HCT116 (cell line): ENCODE data around the gene ATN1. TPM values are rescaled to one million over a fixed set of nuclear protein-coding genes. Genes with fewer than 3 reads are reported as not detected.
A peak's percentile ranks its signal among the peaks of the same experiment; 100 is the strongest.

Experiments
- ATAC-seq: fragments of 200-7000 bp; cut with Tn5 transposase; 2 replicates; pipeline ENCODE4 v1.9.1; 2020; ENCODE audit warnings: mild to moderate bottlenecking, moderate library complexity
- BruUV-seq: library from RNA; stranded (reverse); fragments of 400-500 nt; replicated peaks from 2 replicates; lab custom pipeline; 2021; lab: Mats Ljungman, UMichigan
- CTCF ChIA-PET: fragments of 300-600 bp; sonication (Branson Sonifier 250); formaldehyde crosslinking; loops from one replicate; lab custom pipeline; 2021; ENCODE audit warnings: antibody characterized with exemption; lab: Charles Lee
- POLR2A ChIA-PET: fragments of 300-600, 350-600 bp; sonication (Branson Sonifier 250); formaldehyde crosslinking; loops from one replicate; lab custom pipeline; 2021; ENCODE audit warnings: antibody characterized with exemption; lab: Charles Lee
- RAD21 ChIA-PET, 2 experiments: fragments of 300-600 bp; sonication (Branson Sonifier 250); formaldehyde crosslinking; loops; one replicate each; lab custom pipeline; 2023; ENCODE audit warnings: low total read pairs in 2 of 2; ENCODE audit not compliant: uncharacterized antibody in 2 of 2, unreplicated experiment in 2 of 2, low non-redundant PET in 1 of 2; lab: Charles Lee
- DNase-seq: peaks from one replicate; pipeline ENCODE4 v3.0.0-alpha.2; 2010; ENCODE audit warnings: low read depth, low spot score
- H2AFZ ChIP-seq: fragments of 200-600 bp; shearing (Covaris generic), sonication (generic); 2 replicates; pipeline ENCODE4 v1.6.1; 2017; ENCODE audit warnings: low read depth, mixed run types, mixed read lengths, antibody characterized with exemption, low read length; ENCODE audit not compliant: poor library complexity, severe bottlenecking
- H3K27ac ChIP-seq: 2 replicates; pipeline ENCODE4 v1.5.1; 2012; ENCODE audit warnings: low read depth, low read length
- H3K27me3 ChIP-seq: fragments of 200-600 bp; sonication (generic); 2 replicates; pipeline ENCODE4 v1.6.1; 2016; ENCODE audit warnings: mixed run types, low read length, mixed read lengths; ENCODE audit not compliant: insufficient read depth
- H3K36me3 ChIP-seq, 2 experiments: fragments of 200-500 bp in 1 of 2; fragments of 200-600 bp in 1 of 2; sonication (Bioruptor generic) in 1 of 2; sonication (generic) in 1 of 2; 2 replicates each; pipeline versions ENCODE4 v1.5.1 to v1.6.1; 2014 to 2016; ENCODE audit warnings: low read length in 2 of 2, inconsistent platforms in 1 of 2, mixed read lengths in 1 of 2, mixed run types in 1 of 2; ENCODE audit not compliant: insufficient read depth in 2 of 2, control insufficient read depth in 1 of 2
- H3K4me1 ChIP-seq, 2 experiments: fragments of 200-600 bp in 1 of 2; sonication (generic) in 1 of 2; 2 replicates each; pipeline versions ENCODE4 v1.5.1 to v1.6.1; 2012 to 2017; ENCODE audit warnings: low read length in 2 of 2, inconsistent platforms in 1 of 2, mild to moderate bottlenecking in 1 of 2, mixed read lengths in 1 of 2, mixed run types in 1 of 2, moderate library complexity in 1 of 2; ENCODE audit not compliant: insufficient read depth in 2 of 2, control insufficient read depth in 1 of 2
- H3K4me2 ChIP-seq: fragments of 200-600 bp; sonication (generic); 2 replicates; pipeline ENCODE4 v1.6.1; 2017; ENCODE audit warnings: mixed run types, low read length, mixed read lengths
- H3K4me3 ChIP-seq, 2 experiments: fragments of 200-600 bp in 1 of 2; sonication (generic) in 1 of 2; replicated peaks in 1 of 2; 2 replicates each; pipeline ENCODE4 v1.5.1; 2011 to 2016; ENCODE audit warnings: low read length in 2 of 2, control low read depth in 1 of 2, low read depth in 1 of 2, mild to moderate bottlenecking in 1 of 2, mixed read lengths in 1 of 2, mixed run types in 1 of 2
- H3K79me2 ChIP-seq: fragments of 200-600 bp; sonication (generic); 2 replicates; pipeline ENCODE4 v1.6.1; 2017; ENCODE audit warnings: mild to moderate bottlenecking, mixed run types, low read length, moderate library complexity, mixed read lengths; ENCODE audit not compliant: insufficient read depth
- H3K9ac ChIP-seq: fragments of 200-600 bp; sonication (generic); 2 replicates; pipeline ENCODE4 v1.6.1; 2016; ENCODE audit warnings: low read length, mixed read lengths
- H3K9me2 ChIP-seq: fragments of 200-600 bp; sonication (generic), shearing (Covaris generic); 2 replicates; pipeline ENCODE4 v1.6.1; 2017; ENCODE audit warnings: mixed run types, mild to moderate bottlenecking, moderate library complexity; ENCODE audit not compliant: insufficient read depth
- H3K9me3 ChIP-seq, 2 experiments: fragments of 200-500 bp in 1 of 2; fragments of 200-600 bp in 1 of 2; sonication (Bioruptor generic) in 1 of 2; sonication (generic) in 1 of 2; 2 replicates each; pipeline ENCODE4 v1.6.1; 2014 to 2017; ENCODE audit warnings: low read length in 2 of 2, mixed read lengths in 2 of 2, inconsistent platforms in 1 of 2, low read depth in 1 of 2, mild to moderate bottlenecking in 1 of 2, mixed run types in 1 of 2, moderate library complexity in 1 of 2; ENCODE audit not compliant: control insufficient read depth in 1 of 2, insufficient read depth in 1 of 2
- H4K20me1 ChIP-seq: fragments of 200-600 bp; sonication (generic), shearing (Covaris generic); 2 replicates; pipeline ENCODE4 v1.6.1; 2017; ENCODE audit warnings: mixed run types, mild to moderate bottlenecking, moderate library complexity; ENCODE audit not compliant: insufficient read depth
- CBX3 ChIP-seq: IDR thresholded peaks from 2 replicates; pipeline ENCODE4 v1.6.1; 2012; ENCODE audit warnings: low read depth
- EGR1 ChIP-seq: IDR thresholded peaks from 2 replicates; pipeline ENCODE4 v1.6.1; 2012; ENCODE audit warnings: low read depth
- ELF1 ChIP-seq: IDR thresholded peaks from 2 replicates; pipeline ENCODE4 v1.6.1; 2012; ENCODE audit warnings: low read depth, borderline replicate concordance
- SRF ChIP-seq: IDR thresholded peaks from 2 replicates; pipeline ENCODE4 v1.6.1; 2012; ENCODE audit warnings: low read depth
- ZFX ChIP-seq: fragments of 450-650 bp; IDR thresholded peaks from 2 replicates; pipeline ENCODE4 v1.6.1; 2017
- intact Hi-C: fragments of 100-400 bp; cut with micrococcal nuclease; formaldehyde crosslinking; loops from 2 replicates; pipeline ENCODE4 v1.10.0; 2022
- microRNA counts: library from miRNA; unstranded; fragments of <30 nt; microRNA quantifications from one replicate; lab custom pipeline; 2015
- microRNA-seq: library from miRNA; unstranded; fragments of <30 nt; microRNA quantifications from one replicate; pipeline ENCODE4, GENCODE V29; 2016; ENCODE audit warnings: borderline number of aligned reads
- total RNA-seq: library from RNA; stranded (reverse); gene quantifications from one replicate; pipeline ENCODE4 v1.2.1, GENCODE V29; 2021; ENCODE audit not compliant: unreplicated experiment

Gene ATN1
- total RNA-seq, 1 experiment from 2014 or later, result 104 TPM

GRCh38 chr12:6987956-6988553 lies 60.3 kb downstream of the ATN1 start:
- Histone ChIP-seq H3K9me3 (no peaks in the 10 kb centered on the region), H3K4me3 (no peak overlapping the region), H3K4me2 (no peak overlapping the region), H3K9ac (no peak overlapping the region), H3K27me3 (no peaks in the 10 kb centered on the region), H2AFZ (no peak overlapping the region), H3K9me2 (no peaks in the 10 kb centered on the region), H3K4me1 (no peaks in the 10 kb centered on the region), H4K20me1 (no peaks in the 10 kb centered on the region), H3K79me2 (peaks cover 8% of the 10 kb centered on the region; the same call in 1 of the 2 replicates), H3K36me3 (peaks cover 11 to 21% of the 10 kb centered on the region in 2 experiments; a peak in 3 of 4 replicates), H3K27ac (no peak overlapping the region)
- TF ChIP-seq ELF1, result no peak
- no peak for TF ChIP-seq SRF
- no peak for TF ChIP-seq ZFX
- no peak for TF ChIP-seq CBX3
- no peak for TF ChIP-seq EGR1
- POLR2A ChIA-PET, result no interaction called here
- CTCF ChIA-PET, result interaction anchor here (1.0 kb wide), 1 partner anchor 11 kb away, joined by 3 read pairs; no protein-coding TSS in a partner anchor
- RAD21 ChIA-PET, result no interaction called here
- intact Hi-C loops, result no loop called here
- no TSS peak for BruUV-seq
- ATAC-seq (no peak), DNase-seq (no peak)

MicroRNAs within 50 kb of the gene (microRNA counts, 767-probe panel; counts per million panel counts)
- 24,064 counts per million, percentile 67 among the panel's probes with 10 or more counts for microRNA hsa-miR-141-3p (lab: Ali Mortazavi, UCI)
- microRNA hsa-miR-200c-3p (lab: Ali Mortazavi, UCI), result 30,187 counts per million, percentile 92 among the panel's probes with 10 or more counts

Small RNA genes within 50 kb of the gene (microRNA-seq; reads per million reads assigned to microRNA genes)
- 9,203 reads per million, percentile 95 among the genes with 10 or more reads in this experiment for gene MIR141
- gene MIR200C, result 82,545 reads per million, percentile 100 among the genes with 10 or more reads in this experiment

Other genes with a start within 250 kb of the ATN1 start
- 73.4 TPM for gene ZNF384, start 238.6 kb upstream of the ATN1 start, total RNA-seq
- gene PIANP, start 227.1 kb upstream of the ATN1 start, total RNA-seq, result not detected
- 67.8 TPM for gene COPS7A, start 203.9 kb upstream of the ATN1 start, total RNA-seq
- gene MLF2, start 174.8 kb upstream of the ATN1 start, total RNA-seq, result 309 TPM
- gene PTMS, start 161.6 kb upstream of the ATN1 start, total RNA-seq, result 494 TPM
- 3.3 TPM for gene LAG3, start 155.4 kb upstream of the ATN1 start, total RNA-seq
- 0.42 TPM for gene CD4, start 138.4 kb upstream of the ATN1 start, total RNA-seq
- gene GPR162, start 106.1 kb upstream of the ATN1 start, total RNA-seq, result 2.3 TPM
- gene P3H3, start 99.6 kb upstream of the ATN1 start, total RNA-seq, result 32.2 TPM
- gene GNB3, start 87.0 kb upstream of the ATN1 start, total RNA-seq, result 8.7 TPM
- 63.0 TPM for gene CDCA3, start 76.7 kb upstream of the ATN1 start, total RNA-seq
- gene USP5, start 75.8 kb upstream of the ATN1 start, total RNA-seq, result 175 TPM
- 1,068 TPM for gene TPI1, start 60.4 kb upstream of the ATN1 start, total RNA-seq
- gene SPSB2, start 54.7 kb upstream of the ATN1 start, total RNA-seq, result 10.0 TPM
- gene LRRC23, start 23.1 kb upstream of the ATN1 start, total RNA-seq, result 8.0 TPM
- gene ENO2, start 13.4 kb upstream of the ATN1 start, total RNA-seq, result 117 TPM
- not detected for gene RNU7-1, start 15.9 kb downstream of the ATN1 start, total RNA-seq
- 202 TPM for gene C12orf57, start 16.1 kb downstream of the ATN1 start, total RNA-seq
- gene PTPN6, start 23.4 kb downstream of the ATN1 start, total RNA-seq, result 47.7 TPM
- gene PHB2, start 42.7 kb downstream of the ATN1 start, total RNA-seq, result 466 TPM
- gene EMG1, start 43.0 kb downstream of the ATN1 start, total RNA-seq, result 111 TPM
- gene LPCAT3, start 90.5 kb downstream of the ATN1 start, total RNA-seq, result 45.8 TPM
- 2.4 TPM for gene C1S, start 132.8 kb downstream of the ATN1 start, total RNA-seq
- gene C1R, start 164.5 kb downstream of the ATN1 start, total RNA-seq, result 4.3 TPM
- gene C1RL, start 181.3 kb downstream of the ATN1 start, total RNA-seq, result 25.9 TPM
- 0.22 TPM for gene RBP5, start 200.9 kb downstream of the ATN1 start, total RNA-seq
- 23.0 TPM for gene CLSTN3, start 202.4 kb downstream of the ATN1 start, total RNA-seq